ENCODE measurements around the gene ABAT.

- TF ChIP-seq CTCF (IDR thresholded peaks at IDR 0.05; ENCODE audit: low read length) (no peak), EZH2 (IDR thresholded peaks at IDR 0.05; ENCODE audit: borderline replicate concordance, low read length) (no peak)
These were observed 8.3 kb downstream of the ABAT start for GRCh38 chr16:8682551-8683259.

Measured in OCI-LY1 (cell line).